GM21360 (cell line): Measurements from ENCODE around the gene TEX51.

Experiments
- ATAC-seq: cut with Tn5 transposase; IDR thresholded peaks from one replicate; pipeline ENCODE4 v1.9.1; 2021; ENCODE audit warnings: mild to moderate bottlenecking, moderate library complexity; ENCODE audit not compliant: unreplicated experiment

TEX51 gene

DNA sequence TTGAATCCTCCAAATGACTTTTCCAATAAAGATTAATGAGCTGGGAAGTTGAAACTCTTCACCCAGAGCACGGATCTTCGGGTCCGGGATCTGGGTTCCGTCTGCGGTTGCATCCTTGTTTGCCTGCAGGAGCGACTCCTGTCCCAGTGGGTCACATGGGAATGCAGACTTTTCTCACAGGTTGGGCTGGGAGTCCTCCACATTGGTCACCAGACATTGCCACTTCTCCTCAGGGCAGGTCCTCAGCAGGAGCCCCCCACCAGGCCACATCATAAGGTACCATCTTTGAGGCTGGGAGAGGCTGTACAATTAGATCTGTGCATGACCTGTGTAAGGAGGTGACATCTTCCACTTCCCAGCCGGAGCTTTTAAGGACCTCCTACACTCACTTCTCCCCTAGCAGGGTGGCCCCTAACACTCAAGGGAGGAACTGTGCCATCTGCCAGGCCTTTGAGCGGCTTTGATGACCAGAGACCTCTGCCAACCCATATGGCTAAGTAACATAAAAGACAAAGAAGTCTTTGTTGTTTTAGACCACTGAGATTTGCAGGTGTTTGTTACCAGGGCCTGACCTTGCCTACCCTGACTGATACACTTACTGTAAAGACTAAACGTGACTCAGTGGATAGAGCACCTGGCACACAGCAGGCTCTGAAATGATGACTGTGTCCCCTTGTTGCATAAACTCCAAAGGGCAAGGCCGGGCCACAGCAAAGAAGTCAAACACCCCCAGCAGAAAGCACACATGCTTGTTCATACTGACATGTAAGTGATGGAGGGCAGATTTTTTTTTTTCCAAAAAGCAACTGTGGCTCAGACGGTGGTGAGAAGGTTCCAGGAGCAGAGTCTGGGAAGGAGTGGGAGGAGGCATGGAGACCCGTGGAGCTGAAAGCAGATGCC is 7.9 kb upstream of the TEX51 start:
- no peak for ATAC-seq

DNA sequence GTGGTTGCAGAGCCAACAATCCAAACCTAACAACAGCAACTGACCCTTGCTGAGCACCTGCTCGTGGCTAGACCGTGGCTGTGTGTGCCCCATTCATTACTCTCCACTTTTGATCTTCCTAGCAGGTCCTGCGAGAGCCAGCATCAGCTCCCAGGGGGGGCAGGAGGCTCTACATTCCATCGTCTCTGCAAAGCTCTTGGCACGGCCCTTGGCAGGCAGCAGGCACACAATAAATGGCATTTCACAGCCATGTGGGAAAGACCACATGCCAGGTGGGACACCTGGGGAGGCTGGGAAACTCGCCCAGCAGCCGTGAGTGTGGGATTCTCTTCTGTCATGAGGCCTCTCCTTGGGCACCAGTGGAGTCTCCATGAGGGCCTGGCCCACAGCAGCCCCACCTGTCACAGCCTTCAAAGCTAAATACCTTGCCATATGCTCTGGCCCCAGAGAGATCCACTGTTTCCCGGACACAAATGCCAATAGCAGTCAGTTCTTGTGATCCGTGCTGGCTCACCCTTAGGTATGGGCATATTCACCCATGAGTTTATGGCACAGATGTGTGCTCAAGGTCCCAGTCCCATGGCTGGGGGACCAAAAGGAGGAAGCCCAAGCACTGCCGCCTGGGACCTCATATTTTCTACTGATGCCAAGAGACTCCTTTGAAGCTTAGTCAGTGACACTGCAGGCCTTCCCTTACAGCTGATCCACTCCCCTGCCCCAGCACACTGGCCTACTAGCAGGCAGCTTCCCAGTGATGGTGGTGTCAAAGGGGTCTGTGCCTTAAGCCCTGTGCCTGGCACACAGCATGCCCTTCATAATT is 6.8 kb upstream of the TEX51 start:
- ATAC-seq, result no peak

DNA sequence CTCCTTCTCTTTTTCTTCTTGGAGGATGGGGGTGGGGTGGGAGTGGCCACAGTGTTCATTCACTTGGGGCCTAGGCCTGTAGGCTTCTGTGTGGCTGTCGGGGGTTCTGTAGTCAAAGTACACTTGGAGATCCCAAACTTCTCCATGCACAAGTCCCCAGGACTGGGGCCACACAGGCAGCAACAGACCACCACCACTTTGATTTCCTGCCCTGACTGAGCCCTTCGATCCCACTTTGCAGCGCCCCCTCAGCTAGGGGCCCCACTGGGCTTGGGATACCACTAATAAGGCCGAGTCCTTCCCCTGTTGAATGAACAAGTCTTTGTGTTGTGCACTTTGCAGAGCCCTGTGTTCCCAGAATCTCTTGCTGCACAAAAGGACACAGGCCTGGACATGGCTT is 5.5 kb upstream of the TEX51 start:
- ATAC-seq, result no peak

DNA sequence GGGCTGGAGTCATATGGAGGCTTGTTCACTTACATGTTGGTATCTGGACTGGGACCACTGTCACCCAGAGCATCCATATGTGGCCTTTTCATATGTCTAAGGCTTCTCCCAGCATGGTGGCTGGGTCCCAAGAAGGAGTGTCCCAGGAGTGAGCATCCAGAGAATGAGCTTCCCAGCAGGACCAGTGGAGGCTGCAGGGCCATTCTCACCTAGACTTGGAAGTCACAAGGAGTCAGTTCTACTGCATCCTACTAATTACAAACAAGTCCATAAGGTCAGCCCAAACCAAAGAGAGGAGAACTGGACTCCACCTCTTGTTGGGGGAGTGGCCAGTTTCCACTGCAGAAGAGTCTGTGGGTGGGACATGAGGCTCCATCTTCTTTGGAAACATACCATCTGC is 5.1 kb upstream of the TEX51 start:
- ATAC-seq, result no peak

DNA sequence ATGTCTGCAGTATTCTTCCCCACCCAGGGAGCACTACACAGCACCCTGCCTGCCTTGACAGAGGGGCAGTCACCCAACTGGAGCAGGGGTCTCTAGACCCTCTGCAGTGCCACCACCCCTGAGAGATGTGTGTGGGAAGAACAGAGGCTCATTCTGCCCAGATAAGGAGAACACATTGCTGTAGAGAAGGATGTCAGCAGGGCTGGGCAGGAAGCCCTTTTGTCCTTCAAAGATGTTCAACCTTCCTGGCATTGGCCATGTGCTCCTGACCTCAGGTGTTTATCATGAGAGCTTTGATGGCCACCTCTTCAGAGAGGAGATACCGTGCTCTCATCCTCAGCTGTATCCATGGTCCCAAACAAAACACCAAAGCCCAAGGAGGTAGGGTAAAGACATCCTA is 4.6 kb upstream of the TEX51 start:
- no peak for ATAC-seq

DNA sequence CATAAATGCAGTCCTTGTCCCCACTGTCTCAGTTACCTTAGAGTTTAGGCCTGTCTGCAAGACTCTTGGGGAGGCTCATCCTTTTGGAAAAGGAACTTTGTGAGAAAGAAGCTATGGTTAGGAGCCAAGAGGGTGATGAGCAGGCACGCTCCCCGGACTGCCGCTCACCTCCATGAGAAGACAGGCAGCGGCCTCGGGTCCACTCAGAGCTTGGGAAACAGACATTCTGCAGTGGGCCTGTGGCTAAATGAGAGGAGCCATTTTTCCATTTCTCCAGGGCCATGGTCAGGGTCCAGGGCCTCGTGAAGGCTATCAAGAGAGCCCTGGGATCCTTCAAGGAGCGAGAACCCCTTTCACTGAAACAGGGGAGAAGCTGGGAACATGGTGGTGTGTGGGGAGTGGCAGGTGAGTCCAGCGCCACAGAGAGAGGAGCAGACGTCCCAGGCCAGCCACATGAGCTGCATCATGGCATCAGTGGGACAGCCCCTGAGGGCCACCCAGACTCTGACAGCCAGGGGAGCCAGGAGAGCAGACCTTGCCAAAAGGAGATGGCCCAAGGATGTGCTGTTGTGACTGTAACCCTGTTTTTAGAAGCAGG is 4.0 kb upstream of the TEX51 start:
- no peak for ATAC-seq

DNA sequence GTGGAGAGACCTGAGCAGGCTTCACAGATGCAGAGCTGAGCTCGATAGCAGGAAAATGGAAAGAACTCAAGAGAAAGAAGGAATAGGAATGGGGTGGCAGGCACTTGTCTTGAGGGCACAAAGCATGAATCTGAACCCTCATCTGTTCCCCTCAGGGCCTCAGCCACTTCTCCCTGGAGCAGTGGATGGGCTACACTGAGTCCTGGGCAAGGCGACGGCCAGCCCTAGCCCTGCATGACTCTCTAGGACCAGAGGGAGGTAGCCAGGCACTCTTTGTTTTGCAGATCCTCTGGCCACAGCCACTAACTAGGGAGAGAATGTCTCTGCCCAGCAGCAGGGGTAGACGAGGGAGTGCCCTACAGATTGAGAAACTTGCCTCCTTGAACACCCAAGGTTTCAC is 3.4 kb upstream of the TEX51 start:
- no peak for ATAC-seq

DNA sequence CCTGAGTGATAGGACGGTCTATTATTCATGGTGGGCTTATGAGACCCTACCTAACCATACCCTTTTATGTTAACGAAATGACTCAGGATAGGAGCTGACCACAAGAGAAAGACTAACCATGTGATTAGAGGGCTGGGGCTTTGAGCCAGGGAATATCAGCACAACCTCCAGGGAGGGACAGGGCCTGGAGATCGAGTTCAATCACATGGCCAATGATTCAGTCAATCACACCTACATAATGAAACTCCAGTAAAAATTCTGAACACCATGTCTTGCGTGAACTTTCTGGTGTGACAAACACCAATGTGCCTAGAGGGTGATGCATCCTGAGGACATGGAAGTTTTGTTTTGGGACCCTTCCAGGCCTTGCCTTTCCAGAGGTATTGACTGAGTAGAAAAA is 2.2 kb upstream of the TEX51 start:
- ATAC-seq, result no peak

DNA sequence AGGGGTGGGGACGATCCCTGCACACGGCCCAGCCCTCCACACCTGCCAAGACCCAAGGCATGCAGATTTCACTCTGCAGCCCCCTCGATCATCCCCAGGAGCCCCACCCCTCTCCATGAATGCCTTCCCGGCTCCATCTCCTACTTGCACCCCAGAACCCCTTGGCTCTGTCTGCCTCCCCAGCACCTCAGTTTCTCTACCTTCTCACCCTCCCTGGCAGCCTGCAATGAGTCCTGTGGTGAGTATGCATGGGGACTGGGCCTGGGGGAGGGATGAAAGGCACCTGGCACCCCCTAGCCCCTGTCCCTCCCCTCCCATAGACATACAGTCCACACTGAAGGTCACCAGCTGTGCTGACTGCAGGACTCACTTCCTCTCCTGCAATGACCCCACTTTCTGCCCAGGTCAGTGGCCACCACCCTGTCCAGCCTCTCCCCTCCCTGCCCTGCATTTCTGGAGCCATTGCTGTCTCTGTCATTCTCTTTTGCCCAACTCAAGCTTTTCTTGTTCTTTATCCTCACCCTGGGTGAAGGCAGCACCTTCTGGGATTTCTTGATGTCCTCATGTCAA is 1.0 kb downstream of the TEX51 start:
- no peak for ATAC-seq

DNA sequence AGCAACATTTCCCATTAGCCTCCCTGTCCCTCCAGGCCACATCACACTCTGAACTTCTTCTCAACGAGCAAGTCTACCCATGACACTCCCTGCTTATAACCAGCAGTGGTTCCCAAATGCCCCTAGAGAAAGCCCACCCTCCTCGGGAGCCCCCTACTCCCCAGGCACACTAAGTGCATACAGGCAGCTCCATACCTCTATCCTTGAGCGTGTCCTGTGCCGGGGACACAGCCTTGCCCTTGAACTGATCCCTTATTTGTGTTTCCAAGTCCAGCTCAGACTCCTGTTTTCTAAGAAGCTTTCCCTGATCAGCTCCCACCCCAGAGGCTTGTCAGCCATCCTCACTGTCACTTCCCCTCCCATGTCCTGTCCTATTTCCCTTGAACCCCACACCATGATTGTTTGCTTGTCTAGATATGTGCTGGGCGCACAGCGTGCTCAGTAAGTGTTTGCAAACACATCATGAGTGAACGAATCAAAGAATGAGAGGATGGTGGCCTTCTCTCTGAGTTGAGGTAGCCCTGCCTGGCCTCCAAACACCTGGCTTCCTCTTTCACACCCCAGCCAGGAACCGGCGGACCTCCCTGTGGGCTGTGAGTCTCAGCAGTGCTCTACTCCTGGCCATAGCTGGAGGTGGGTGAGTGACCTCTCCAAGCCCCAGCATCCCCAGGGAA is 2.1 kb downstream of the TEX51 start:
- no peak for ATAC-seq

DNA sequence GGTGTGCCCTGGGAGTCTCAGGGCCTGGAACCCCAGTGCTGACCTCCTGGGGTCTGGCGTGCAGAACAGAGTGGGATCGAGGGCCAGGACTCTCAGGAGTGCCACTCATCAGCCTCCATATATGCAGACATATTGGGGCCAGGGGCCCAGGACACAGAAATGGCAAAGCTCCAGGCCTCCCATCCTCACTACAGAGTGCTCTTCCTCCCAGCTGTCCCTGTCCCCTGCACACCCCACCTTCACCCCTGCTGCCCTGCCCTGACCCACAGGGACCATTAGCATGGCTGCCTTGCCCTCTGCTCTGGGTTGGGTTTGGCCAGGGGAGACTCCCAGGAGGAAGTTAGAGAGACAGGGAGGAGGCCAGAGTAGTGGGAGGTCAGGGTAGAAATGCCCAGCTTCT is 2.8 kb downstream of the TEX51 start:
- ATAC-seq, result no peak

DNA sequence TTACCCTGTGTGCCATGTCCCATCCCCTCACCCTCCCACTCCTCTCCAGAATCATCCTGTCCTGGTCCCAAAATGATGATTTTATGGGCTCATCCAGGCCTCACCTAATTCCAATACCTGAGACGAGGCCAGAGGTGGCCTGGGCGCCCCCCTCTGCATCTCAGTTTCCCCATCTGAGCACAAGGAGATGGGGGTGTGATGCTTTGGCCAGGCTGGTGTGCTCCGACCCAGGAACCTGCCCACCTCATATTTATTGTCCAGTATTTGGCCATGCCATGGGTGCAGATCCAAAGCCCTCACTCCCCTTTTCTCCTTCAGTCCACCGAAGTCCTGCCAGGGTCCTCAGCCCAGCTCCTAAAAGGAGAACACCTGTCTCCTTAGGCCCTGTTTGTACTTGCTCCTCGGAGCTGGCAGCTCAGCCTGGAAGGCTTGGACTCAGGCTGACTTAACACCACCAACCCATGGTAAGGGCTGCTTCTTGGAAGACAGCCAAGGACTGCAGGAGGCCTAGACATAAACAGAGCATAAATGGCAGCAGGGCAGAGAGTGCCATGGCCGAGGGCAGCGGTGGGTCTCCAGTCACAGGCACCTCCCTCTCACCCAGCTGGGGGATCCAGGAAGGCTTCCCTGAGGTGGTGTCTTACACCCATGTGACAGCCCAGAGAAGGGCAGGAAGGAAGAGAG is 3.6 kb downstream of the TEX51 start:
- no peak for ATAC-seq

DNA sequence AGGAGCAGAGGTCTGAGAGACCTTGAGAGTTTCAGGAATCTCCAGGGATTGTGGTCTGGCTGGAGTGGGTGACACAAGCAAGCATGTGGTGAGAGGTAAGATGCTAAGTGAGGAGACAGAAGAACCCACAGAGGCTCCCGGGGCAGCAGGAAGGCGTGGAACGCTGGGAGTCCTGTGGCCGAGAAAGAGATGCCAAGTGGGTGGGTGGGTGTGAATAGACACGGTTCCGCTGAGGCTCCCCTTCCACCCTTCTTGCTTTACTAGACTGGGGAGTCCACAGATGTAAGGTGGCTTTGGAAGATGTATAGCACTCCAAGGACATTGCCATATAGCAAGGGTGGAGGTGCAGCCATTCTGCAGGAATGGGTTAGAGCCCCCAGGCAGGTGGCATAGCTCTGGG is 4.2 kb downstream of the TEX51 start:
- ATAC-seq, result no peak

DNA sequence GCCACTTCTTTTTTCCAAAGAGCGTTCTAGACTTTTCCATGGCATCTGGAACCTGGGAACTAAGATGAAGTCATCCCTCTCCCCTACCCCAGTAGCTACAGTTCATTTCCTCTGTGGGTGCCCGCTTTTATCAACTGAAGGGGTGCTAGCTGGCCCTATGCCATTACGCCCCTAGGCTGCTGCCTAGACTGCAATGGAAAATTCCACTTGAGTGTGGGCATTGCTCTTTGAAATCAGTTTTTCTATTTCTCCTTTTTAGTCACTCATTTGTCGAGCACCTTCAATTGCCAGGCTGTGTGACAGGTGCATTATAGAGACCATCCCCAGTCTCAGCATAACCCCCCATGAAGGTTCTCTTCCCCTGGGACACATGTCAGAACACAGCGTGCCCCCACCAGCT is 7.3 kb downstream of the TEX51 start:
- no peak for ATAC-seq

DNA sequence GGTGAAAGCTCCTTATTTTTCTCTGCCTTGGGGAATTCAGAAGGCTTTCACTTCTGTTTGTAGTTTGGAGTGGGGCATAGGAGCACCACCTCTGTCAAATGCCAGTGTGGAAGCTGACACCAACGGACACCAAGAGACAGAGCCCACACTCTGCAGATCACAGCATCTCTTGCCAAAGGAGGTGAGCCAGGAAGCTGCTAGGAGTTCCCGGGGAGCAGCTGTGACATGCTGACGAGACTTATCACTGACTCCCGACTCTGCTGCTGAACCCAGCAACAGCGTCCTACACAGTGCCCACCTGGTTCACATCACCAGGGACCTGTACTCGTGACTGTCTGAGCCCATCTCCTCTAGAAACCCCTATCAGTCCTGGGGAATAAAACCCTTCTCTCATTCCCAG is 8.1 kb downstream of the TEX51 start:
- ATAC-seq, result no peak

DNA sequence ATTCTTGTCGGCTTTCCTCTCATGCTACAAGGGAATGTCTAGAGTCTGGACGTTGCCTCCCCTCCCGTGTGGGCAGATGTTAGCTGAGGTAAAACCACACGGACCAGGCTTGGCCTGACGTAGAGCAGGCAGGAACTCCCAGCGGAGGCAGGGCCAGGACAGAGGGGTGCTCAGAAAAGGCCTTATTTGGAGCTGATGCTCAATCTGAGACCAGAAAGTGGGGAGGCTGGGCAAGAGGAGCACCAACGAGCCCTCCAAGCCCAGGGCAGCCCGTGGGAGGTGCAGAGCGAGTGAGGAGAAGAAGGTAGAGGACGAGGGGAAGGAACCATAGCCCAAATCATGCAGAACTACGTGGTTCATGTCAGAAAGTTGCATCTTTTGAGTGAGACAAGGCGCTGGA is 9.0 kb downstream of the TEX51 start:
- ATAC-seq, result peak; percentile 57

DNA sequence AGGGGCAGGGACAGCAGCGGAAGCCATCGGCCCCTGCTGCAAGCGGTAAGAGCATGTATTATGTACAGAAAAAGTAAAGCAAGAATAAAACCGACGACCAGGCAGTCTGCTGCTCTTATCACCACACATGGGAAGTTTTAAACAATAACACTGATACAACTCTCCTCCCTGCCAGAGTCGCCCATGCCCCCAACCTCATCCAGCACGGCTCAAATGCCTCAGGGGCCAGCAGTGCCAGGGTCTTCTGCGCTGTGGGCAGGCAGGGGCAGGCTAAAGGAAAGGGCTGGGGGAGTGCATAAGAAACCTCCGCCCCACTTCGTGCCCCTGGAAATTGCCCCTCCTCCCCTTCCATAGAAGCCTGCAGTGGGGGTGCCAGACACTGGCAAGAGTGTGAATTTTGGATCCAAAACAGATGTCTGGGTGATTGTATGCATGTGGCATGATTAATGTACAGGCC is 10.1 kb downstream of the TEX51 start:
- ATAC-seq, result no peak

DNA sequence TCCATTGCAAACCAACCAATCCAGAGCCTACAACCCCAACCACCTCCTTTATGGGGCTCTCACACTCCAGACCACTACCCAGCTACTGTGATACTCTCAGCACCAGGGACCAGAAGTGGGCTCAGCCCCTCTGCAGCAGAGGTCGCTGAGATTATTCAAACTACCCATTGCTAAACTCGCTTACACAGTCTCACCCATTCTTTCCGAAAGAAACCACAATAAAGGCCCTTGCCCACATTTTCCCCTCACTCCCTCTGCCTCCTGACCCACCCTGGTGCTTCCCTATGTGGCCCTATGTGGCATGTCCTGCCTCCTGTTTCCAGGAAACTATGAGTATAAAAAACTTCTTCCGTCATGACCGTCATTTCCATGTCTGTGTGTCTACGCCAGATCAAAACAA is 10.7 kb downstream of the TEX51 start:
- ATAC-seq, result no peak

DNA sequence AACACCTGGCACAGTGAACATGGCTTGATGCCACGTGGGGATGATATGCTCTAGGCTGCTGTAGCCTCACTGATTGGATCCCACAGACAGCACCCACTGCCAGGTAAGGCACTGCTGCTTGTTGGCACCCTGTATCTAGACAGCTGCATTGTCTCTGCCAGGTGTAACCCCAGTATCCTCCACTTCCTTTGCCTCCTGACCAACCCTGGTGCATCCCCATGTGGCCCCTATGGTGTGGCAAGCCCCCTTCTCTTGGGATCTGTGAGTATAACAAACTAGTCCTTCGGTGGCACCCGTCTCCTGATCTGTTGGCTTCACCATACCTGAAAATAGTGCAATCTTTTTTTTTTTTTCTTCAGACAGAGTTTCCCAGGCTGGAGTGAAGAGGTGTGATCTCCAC is 11.1 kb downstream of the TEX51 start:
- no peak for ATAC-seq

DNA sequence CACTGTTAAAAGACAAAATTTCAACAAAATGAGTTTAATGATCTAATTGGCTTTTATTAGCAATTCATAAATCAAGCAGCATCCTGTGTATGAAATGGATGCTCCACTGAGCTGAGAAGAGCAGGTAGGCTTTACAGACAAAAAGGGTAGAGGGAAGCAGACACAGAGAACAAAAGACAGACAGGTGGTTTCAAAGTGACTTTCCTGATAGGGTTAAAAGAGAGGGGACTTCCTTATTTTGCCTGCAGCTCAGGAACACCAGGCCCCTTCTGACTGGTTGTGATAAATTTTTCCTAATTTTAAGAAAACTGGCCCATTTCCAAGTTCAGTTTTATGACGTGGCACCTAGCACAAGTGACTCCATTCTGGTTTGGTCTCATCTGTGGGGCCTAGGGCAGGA is 11.9 kb downstream of the TEX51 start:
- ATAC-seq, result no peak
